KOPT-K1 (cell line): ENCODE data around the gene OSCP1.

ENCODE experiments used
- H3K27ac ChIP-seq: fragments of 200-600 bp; sonication (generic); 2 replicates; pipeline ENCODE4 v1.5.1; 2016; ENCODE audit warnings: antibody characterized with exemption, mild to moderate bottlenecking, low read depth, low read length; ENCODE audit not compliant: poor library complexity, severe bottlenecking
- H3K36me3 ChIP-seq: fragments of 200-600 bp; sonication (generic); 2 replicates; pipeline ENCODE4 v1.5.1; 2017; ENCODE audit warnings: antibody characterized with exemption, mild to moderate bottlenecking, low read length, moderate library complexity; ENCODE audit not compliant: insufficient read depth
- H3K9me3 ChIP-seq: fragments of 200-600 bp; sonication (generic); 2 replicates; pipeline ENCODE4 v1.5.1; 2017; ENCODE audit warnings: antibody characterized with exemption, low read length, mild to moderate bottlenecking; ENCODE audit not compliant: insufficient read depth, poor library complexity, severe bottlenecking

OSCP1 gene

GRCh38 chr1:36464605-36465393 lies 14.5 kb upstream of the OSCP1 start:
- no peaks in the 10 kb centered on the region for H3K9me3 ChIP-seq
- peaks cover 28% of the 10 kb centered on the region for H3K36me3 ChIP-seq
- H3K27ac ChIP-seq = peak overlapping the region; percentile 86

- peaks cover 36% of the 10 kb centered on the region for H3K36me3 ChIP-seq
Measured at GRCh38 chr1:36463803-36464604, 13.8 kb upstream of the OSCP1 start, which contains the start of gene MRPS15. MRPS15 (minus strand) TSS chr1:36464384; CDS start chr1:36464275, 109 bp downstream.

GRCh38 chr1:36463463-36463802 lies 13.2 kb upstream of the OSCP1 start:
- Histone ChIP-seq H3K27ac (peak overlapping the region; percentile 86), H3K9me3 (no peaks in the 10 kb centered on the region), H3K36me3 (peaks cover 41% of the 10 kb centered on the region)

More at GRCh38 chr1:36463803-36464604, 13.8 kb upstream of the OSCP1 start, which contains the start of gene MRPS15:
- Histone ChIP-seq H3K9me3 (no peaks in the 10 kb centered on the region), H3K27ac (peak within 1 kb of the TSS; percentile 86)

GRCh38 chr1:36458910-36459309 lies 8.7 kb upstream of the OSCP1 start:
- no peaks in the 10 kb centered on the region for H3K9me3 ChIP-seq
- H3K36me3 ChIP-seq = peaks cover 78% of the 10 kb centered on the region
- peak overlapping the region; percentile 60 for H3K27ac ChIP-seq

GRCh38 chr1:36457691-36458090 lies 7.4 kb upstream of the OSCP1 start:
- no peaks in the 10 kb centered on the region for H3K9me3 ChIP-seq
- peak overlapping the region; percentile 60 for H3K27ac ChIP-seq
- H3K36me3 ChIP-seq = peaks cover 81% of the 10 kb centered on the region

- peaks cover 70% of the 10 kb centered on the region for H3K36me3 ChIP-seq
- H3K9me3 ChIP-seq = no peaks in the 10 kb centered on the region
- H3K27ac ChIP-seq = peak overlapping the region; percentile 58
Measured at GRCh38 chr1:36456391-36456928, 6.2 kb upstream of the OSCP1 start.

GRCh38 chr1:36455386-36455785 lies 5.1 kb upstream of the OSCP1 start:
- Histone ChIP-seq H3K9me3 (no peaks in the 10 kb centered on the region), H3K27ac (no peak overlapping the region), H3K36me3 (peaks cover 60% of the 10 kb centered on the region)

GRCh38 chr1:36453600-36454388 lies 3.5 kb upstream of the OSCP1 start:
- H3K27ac ChIP-seq = no peak overlapping the region
- no peaks in the 10 kb centered on the region for H3K9me3 ChIP-seq
- H3K36me3 ChIP-seq = peaks cover 44% of the 10 kb centered on the region

- Histone ChIP-seq H3K36me3 (peaks cover 39% of the 10 kb centered on the region), H3K27ac (no peak overlapping the region), H3K9me3 (no peaks in the 10 kb centered on the region)
Measured at GRCh38 chr1:36453051-36453450, 2.8 kb upstream of the OSCP1 start.

GRCh38 chr1:36450919-36451305 lies 661 bp upstream of the OSCP1 start:
- H3K27ac ChIP-seq = peak overlapping the region; percentile 70
- peaks cover 23% of the 10 kb centered on the region for H3K36me3 ChIP-seq
- H3K9me3 ChIP-seq = no peaks in the 10 kb centered on the region

GRCh38 chr1:36448530-36449056 lies 1.7 kb downstream of the OSCP1 start:
- no peaks in the 10 kb centered on the region for H3K9me3 ChIP-seq
- H3K36me3 ChIP-seq = 0 out of 2 replicates have a peak, but pooled peaks cover under 1% of the 10 kb centered on the region
- H3K27ac ChIP-seq = no peak overlapping the region

GRCh38 chr1:36447450-36447849 lies 2.8 kb downstream of the OSCP1 start:
- no peaks in the 10 kb centered on the region for H3K36me3 ChIP-seq
- H3K9me3 ChIP-seq = no peaks in the 10 kb centered on the region
- no peak overlapping the region for H3K27ac ChIP-seq

GRCh38 chr1:36446746-36447145 lies 3.5 kb downstream of the OSCP1 start:
- Histone ChIP-seq H3K36me3 (no peaks in the 10 kb centered on the region), H3K27ac (no peak overlapping the region), H3K9me3 (no peaks in the 10 kb centered on the region)

GRCh38 chr1:36446271-36446670 lies 4.0 kb downstream of the OSCP1 start:
- H3K9me3 ChIP-seq = no peaks in the 10 kb centered on the region
- no peaks in the 10 kb centered on the region for H3K36me3 ChIP-seq
- no peak overlapping the region for H3K27ac ChIP-seq
